HepG2 (cell line): ENCODE results near the gene PIM1. TPM values are rescaled to one million over a fixed set of nuclear protein-coding genes. Genes with fewer than 3 reads are reported as not detected.

Experiments
- BHLHE40 ChIP-seq: IDR thresholded peaks from 2 replicates; pipeline ENCODE4 v1.6.1; 2011; ENCODE audit warnings: low read length, improper control_type of control experiment
- CAMTA2 ChIP-seq: sonication (generic); formaldehyde crosslinking; IDR thresholded peaks from 2 replicates; pipeline ENCODE4 v1.4.0; 2020; ENCODE audit warnings: mild to moderate bottlenecking, missing genetic modification reagents, borderline replicate concordance
- IKZF1 ChIP-seq: fragments of 450-650 bp; IDR thresholded peaks from 2 replicates; pipeline ENCODE4 v1.7.1; 2016
- ISL2 ChIP-seq: sonication (generic); formaldehyde crosslinking; IDR thresholded peaks from 2 replicates; pipeline ENCODE4 v1.5.0; 2020; ENCODE audit warnings: missing genetic modification reagents
- MED13 ChIP-seq: sonication (generic); formaldehyde crosslinking; IDR thresholded peaks from 2 replicates; pipeline ENCODE4 v1.5.0; 2020; ENCODE audit warnings: missing genetic modification reagents
- NFATC3 ChIP-seq: sonication (generic); formaldehyde crosslinking; IDR thresholded peaks from 2 replicates; pipeline ENCODE4 v1.5.1; 2020; ENCODE audit warnings: mild to moderate bottlenecking, missing genetic modification reagents
- NPAS2 ChIP-seq: sonication (generic); formaldehyde crosslinking; IDR thresholded peaks from 2 replicates; pipeline ENCODE4 v1.8.0; 2022; ENCODE audit warnings: mild to moderate bottlenecking, missing genetic modification reagents, borderline replicate concordance
- TRIM22 ChIP-seq: fragments of 450-650 bp; IDR thresholded peaks from 2 replicates; pipeline ENCODE4 v1.6.1; 2017
- ZFP37 ChIP-seq: sonication (generic); formaldehyde crosslinking; IDR thresholded peaks from 2 replicates; pipeline ENCODE4 v1.4.0; 2020; ENCODE audit warnings: missing genetic modification reagents, borderline replicate concordance
- ZNF18 ChIP-seq: sonication (generic); formaldehyde crosslinking; IDR thresholded peaks from 2 replicates; pipeline ENCODE4 v1.8.0; 2022; ENCODE audit warnings: mild to moderate bottlenecking, missing genetic modification reagents; ENCODE audit not compliant: insufficient replicate concordance
- ZNF256 ChIP-seq: sonication (generic); formaldehyde crosslinking; conservative IDR thresholded peaks from 2 replicates; pipeline ENCODE4 v1.4.0; 2020; ENCODE audit warnings: missing genetic modification reagents
- ZNF34 ChIP-seq: sonication (generic); formaldehyde crosslinking; IDR thresholded peaks from 2 replicates; pipeline ENCODE4 v1.4.0; 2020; ENCODE audit warnings: mild to moderate bottlenecking, missing genetic modification reagents, borderline replicate concordance
- ZNF44 ChIP-seq: sonication (generic); formaldehyde crosslinking; IDR thresholded peaks from 2 replicates; pipeline ENCODE4 v1.5.1; 2020; ENCODE audit warnings: mild to moderate bottlenecking, missing genetic modification reagents
- ZNF839 ChIP-seq: sonication (generic); formaldehyde crosslinking; IDR thresholded peaks from 2 replicates; pipeline ENCODE4 v1.4.0; 2020; ENCODE audit warnings: missing genetic modification reagents, mild to moderate bottlenecking, borderline replicate concordance
- ZSCAN25 ChIP-seq: sonication (generic); formaldehyde crosslinking; IDR thresholded peaks from 2 replicates; pipeline ENCODE4 v1.8.0; 2022; ENCODE audit warnings: mild to moderate bottlenecking, missing genetic modification reagents
- polyA plus RNA-seq, 8 experiments: library from polyadenylated mRNA; depleted of rRNA in 3 of 8; stranded (reverse) in 7 of 8; unstranded in 1 of 8; fragments of >200 nt; fragmentation: Illumina TruSeq in 4 of 8; extraction: Trizol in 4 of 8; gene quantifications; 2 replicates each; pipeline versions ENCODE4 v1.2.1 to v1.2.3, GENCODE V29; 2011 to 2016; ENCODE audit warnings: low read depth in 4 of 8, missing spikeins in 1 of 8, mixed read lengths in 1 of 8; ENCODE audit not compliant: insufficient read depth in 1 of 8
- total RNA-seq, 5 experiments: library from RNA; depleted of rRNA; stranded (reverse); fragments of >200 nt; fragmentation: Illumina TruSeq; extraction: Trizol; gene quantifications; 2 replicates each; pipeline ENCODE4 v1.2.3, GENCODE V29; 2016; ENCODE audit warnings: low read depth in 1 of 5
- TF ChIP-seq, protein P1 (sequence below): sonication (generic); formaldehyde crosslinking; IDR thresholded peaks from 2 replicates; pipeline ENCODE4 v1.4.0; 2020; ENCODE audit warnings: missing genetic modification reagents; ENCODE audit errors: not compliant biosample characterization
- TF ChIP-seq, protein P2 (sequence below): sonication (generic); formaldehyde crosslinking; IDR thresholded peaks from 2 replicates; pipeline ENCODE4 v1.4.0; 2020; ENCODE audit warnings: missing genetic modification reagents
- TF ChIP-seq, protein P3 (sequence below): sonication (generic); formaldehyde crosslinking; IDR thresholded peaks from 2 replicates; pipeline ENCODE4 v1.5.1; 2020; ENCODE audit warnings: missing genetic modification reagents, mild to moderate bottlenecking, borderline replicate concordance
- TF ChIP-seq, protein P4 (sequence below): sonication (generic); formaldehyde crosslinking; IDR thresholded peaks from 2 replicates; pipeline ENCODE4 v1.5.0; 2020; ENCODE audit warnings: mild to moderate bottlenecking, low read depth, missing genetic modification reagents, borderline replicate concordance
- TF ChIP-seq, protein P5 (sequence below): sonication (generic); formaldehyde crosslinking; IDR thresholded peaks from 2 replicates; pipeline ENCODE4 v1.5.0; 2020; ENCODE audit warnings: missing genetic modification reagents, mild to moderate bottlenecking, borderline replicate concordance

The PIM1 gene
- total and polyA plus RNA-seq, 2 of the 13 experiments (the other 11 are each of a cell fraction or from before 2014, with no cell fraction given) = 29.4 to 117 TPM

DNA sequence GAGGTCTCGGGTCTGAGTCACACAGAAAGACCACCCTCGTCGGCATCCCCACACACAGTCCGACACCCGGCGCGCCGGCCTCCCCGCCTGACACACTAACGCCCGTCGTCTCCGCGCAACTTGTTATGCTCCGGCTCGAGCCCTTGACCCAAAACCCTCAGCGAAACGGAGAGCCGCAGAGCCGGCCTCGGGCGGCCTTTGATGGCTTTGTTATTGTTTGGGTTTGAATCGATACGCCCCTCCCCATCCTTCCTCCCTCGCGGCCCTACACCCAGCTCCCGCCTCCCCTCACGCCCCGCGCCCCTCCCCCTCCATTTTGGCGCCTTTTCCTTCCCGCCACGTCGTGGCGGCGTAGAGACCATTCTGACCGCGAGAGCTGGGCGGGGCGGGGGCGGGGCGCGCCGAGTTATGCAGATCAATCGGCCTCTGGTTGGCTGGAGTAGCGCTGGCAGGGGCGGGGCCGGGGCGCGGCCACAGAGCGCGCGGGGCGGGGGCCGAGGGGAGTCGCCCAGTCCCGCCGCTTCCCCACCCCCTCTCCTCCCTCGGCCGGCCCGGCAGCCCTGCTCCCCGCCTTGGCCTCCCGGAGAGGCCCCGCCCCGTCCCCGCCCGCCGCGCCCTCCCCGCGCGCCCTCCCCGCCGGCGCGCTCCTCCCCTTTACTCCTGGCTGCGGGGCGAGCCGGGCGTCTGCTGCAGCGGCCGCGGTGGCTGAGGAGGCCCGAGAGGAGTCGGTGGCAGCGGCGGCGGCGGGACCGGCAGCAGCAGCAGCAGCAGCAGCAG is at the start of gene PIM1 (continued):
- no peak for TF ChIP-seq TRIM22
- TF ChIP-seq ZNF18 (CRISPR knock-in tag) = peak; percentile 71
- TF ChIP-seq, protein P1, sequence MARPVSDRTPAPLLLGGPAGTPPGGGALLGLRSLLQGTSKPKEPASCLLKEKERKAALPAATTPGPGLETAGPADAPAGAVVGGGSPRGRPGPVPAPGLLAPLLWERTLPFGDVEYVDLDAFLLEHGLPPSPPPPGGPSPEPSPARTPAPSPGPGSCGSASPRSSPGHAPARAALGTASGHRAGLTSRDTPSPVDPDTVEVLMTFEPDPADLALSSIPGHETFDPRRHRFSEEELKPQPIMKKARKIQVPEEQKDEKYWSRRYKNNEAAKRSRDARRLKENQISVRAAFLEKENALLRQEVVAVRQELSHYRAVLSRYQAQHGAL (CRISPR knock-in tag) = peak; percentile 13
- TF ChIP-seq, protein P2, sequence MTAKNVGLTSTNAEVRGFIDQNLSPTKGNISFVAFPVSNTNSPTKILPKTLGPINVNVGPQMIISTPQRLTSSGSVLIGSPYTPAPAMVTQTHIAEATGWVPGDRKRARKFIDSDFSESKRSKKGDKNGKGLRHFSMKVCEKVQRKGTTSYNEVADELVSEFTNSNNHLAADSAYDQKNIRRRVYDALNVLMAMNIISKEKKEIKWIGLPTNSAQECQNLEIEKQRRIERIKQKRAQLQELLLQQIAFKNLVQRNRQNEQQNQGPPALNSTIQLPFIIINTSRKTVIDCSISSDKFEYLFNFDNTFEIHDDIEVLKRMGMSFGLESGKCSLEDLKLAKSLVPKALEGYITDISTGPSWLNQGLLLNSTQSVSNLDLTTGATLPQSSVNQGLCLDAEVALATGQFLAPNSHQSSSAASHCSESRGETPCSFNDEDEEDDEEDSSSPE (CRISPR knock-in tag) = peak; percentile 99
- TF ChIP-seq, protein P3, sequence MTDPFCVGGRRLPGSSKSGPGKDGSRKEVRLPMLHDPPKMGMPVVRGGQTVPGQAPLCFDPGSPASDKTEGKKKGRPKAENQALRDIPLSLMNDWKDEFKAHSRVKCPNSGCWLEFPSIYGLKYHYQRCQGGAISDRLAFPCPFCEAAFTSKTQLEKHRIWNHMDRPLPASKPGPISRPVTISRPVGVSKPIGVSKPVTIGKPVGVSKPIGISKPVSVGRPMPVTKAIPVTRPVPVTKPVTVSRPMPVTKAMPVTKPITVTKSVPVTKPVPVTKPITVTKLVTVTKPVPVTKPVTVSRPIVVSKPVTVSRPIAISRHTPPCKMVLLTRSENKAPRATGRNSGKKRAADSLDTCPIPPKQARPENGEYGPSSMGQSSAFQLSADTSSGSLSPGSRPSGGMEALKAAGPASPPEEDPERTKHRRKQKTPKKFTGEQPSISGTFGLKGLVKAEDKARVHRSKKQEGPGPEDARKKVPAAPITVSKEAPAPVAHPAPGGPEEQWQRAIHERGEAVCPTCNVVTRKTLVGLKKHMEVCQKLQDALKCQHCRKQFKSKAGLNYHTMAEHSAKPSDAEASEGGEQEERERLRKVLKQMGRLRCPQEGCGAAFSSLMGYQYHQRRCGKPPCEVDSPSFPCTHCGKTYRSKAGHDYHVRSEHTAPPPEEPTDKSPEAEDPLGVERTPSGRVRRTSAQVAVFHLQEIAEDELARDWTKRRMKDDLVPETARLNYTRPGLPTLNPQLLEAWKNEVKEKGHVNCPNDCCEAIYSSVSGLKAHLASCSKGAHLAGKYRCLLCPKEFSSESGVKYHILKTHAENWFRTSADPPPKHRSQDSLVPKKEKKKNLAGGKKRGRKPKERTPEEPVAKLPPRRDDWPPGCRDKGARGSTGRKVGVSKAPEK (CRISPR knock-in tag) = no peak
- TF ChIP-seq ZNF256 = no peak
- TF ChIP-seq ZNF34 (CRISPR knock-in tag) = no peak; the same call in 1 of the 2 replicates
- peak; percentile 84; the same call in 1 of the 2 replicates for TF ChIP-seq ZFP37 (CRISPR knock-in tag)
- peak; percentile 56 for TF ChIP-seq BHLHE40
- peak; percentile 91; the same call in 1 of the 2 replicates for TF ChIP-seq MED13 (CRISPR knock-in tag)
- TF ChIP-seq NFATC3 (CRISPR knock-in tag) = no peak
- TF ChIP-seq IKZF1 = no peak
- TF ChIP-seq, protein P4, sequence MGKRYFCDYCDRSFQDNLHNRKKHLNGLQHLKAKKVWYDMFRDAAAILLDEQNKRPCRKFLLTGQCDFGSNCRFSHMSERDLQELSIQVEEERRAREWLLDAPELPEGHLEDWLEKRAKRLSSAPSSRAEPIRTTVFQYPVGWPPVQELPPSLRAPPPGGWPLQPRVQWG (CRISPR knock-in tag) = no peak
- no peak for TF ChIP-seq ZNF44 (CRISPR knock-in tag)
- TF ChIP-seq ISL2 (CRISPR knock-in tag) = peak; percentile 92
- TF ChIP-seq ZSCAN25 (CRISPR knock-in tag) = peak; percentile 78
- no peak for TF ChIP-seq ZNF839 (CRISPR knock-in tag)
- no peak; the same call in 1 of the 2 replicates for TF ChIP-seq CAMTA2 (CRISPR knock-in tag)
- TF ChIP-seq, protein P5, sequence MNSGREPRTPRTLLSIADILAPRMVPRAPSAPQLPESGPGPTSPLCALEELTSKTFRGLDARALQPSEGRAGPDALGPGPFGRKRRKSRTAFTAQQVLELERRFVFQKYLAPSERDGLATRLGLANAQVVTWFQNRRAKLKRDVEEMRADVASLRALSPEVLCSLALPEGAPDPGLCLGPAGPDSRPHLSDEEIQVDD (CRISPR knock-in tag) = peak; percentile 19; the same call in 1 of the 2 replicates
- TF ChIP-seq NPAS2 (CRISPR knock-in tag) = no peak
